Measurements from ENCODE around the gene BUD13. TPM values are rescaled to one million over a fixed set of nuclear protein-coding genes. Genes with fewer than 3 reads are reported as not detected.
"Not testable (repeated sequence)": the region's sequence is repeated elsewhere in the genome, so short reads cannot be mapped to it uniquely, and the experiment has no call there.

Gene BUD13, protein sequence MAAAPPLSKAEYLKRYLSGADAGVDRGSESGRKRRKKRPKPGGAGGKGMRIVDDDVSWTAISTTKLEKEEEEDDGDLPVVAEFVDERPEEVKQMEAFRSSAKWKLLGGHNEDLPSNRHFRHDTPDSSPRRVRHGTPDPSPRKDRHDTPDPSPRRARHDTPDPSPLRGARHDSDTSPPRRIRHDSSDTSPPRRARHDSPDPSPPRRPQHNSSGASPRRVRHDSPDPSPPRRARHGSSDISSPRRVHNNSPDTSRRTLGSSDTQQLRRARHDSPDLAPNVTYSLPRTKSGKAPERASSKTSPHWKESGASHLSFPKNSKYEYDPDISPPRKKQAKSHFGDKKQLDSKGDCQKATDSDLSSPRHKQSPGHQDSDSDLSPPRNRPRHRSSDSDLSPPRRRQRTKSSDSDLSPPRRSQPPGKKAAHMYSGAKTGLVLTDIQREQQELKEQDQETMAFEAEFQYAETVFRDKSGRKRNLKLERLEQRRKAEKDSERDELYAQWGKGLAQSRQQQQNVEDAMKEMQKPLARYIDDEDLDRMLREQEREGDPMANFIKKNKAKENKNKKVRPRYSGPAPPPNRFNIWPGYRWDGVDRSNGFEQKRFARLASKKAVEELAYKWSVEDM
- 1 to 10 TPM; 8.1 to 8.2 TPM for total RNA-seq
- long read RNA-seq, transcript BUD13-201 (10 exons, 2,196 nt), result major isoform, 6 of 10 reads
- long read RNA-seq, partial matches to known transcripts, result 3 of 10 reads
- long read RNA-seq, other reads (novel, unspliced or antisense), result 1 of 10 reads

DNA sequence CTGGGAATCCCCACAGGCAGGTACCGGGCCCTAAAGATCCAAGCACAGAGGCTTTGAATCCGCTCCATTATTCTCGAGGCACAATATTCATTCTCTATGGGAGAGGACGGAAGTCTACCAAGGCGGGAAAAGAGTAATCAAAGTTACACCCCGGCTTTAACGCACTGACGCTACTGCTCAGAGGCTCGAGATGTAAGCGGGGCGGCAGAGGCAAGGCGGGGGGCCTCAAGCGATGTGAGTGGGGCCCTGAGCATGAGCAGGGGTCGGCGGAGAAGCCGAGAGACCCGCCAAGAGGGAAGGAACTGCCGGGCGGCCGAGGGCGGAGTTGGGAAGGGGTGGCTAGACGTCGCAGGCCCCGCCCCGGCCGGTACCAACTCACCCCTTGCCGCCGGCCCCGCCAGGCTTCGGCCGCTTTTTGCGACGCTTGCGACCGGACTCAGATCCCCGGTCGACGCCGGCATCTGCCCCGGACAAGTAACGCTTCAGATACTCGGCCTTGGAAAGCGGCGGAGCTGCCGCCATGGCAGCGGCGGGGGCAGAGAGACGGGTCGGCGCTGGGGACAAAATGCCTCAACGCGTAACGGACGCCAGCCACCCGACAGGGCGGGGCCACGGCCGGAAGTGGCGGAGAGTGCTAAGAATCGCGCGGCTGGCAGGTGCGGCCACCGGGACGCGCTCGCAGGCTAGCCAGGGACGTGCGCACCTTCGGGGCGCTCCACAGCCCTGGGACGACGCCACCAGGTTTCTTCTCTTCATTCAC, at the start of gene BUD13:
Gene BUD13 (minus strand): TSS at position 545 of the 760 bp plus-strand sequence. CDS start 23 bp downstream, at position 522.
- intact Hi-C loops (cut with DNase I), result no loop called here
- peak; percentile 92 for DNase-seq
- ATAC-seq, result peak; percentile 95 to 96

DNA sequence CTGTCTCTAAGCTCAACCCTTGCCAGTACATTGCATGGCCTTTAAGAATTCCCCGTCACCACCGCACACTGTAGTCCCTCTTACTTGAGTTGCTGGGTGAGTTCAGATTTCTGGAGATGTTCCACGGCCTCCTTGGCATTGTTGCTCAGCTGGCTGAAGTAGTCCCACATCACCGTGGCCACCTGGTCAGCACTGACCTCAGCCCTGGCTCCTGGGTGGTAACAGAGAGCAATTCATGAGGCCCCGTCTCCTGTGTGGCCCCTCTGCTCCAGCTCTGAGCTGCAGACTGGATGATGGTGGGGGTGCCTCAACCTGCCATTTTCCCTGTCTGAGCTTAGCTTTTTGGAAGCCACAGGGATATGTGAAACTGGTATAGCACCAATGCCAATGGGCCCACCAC, 49.8 kb upstream of the BUD13 start:
- no peak for DNase-seq
- peak in 1 of 2 donors; percentile 12 for ATAC-seq
- intact Hi-C loops (cut with DNase I), result no loop called here

DNA sequence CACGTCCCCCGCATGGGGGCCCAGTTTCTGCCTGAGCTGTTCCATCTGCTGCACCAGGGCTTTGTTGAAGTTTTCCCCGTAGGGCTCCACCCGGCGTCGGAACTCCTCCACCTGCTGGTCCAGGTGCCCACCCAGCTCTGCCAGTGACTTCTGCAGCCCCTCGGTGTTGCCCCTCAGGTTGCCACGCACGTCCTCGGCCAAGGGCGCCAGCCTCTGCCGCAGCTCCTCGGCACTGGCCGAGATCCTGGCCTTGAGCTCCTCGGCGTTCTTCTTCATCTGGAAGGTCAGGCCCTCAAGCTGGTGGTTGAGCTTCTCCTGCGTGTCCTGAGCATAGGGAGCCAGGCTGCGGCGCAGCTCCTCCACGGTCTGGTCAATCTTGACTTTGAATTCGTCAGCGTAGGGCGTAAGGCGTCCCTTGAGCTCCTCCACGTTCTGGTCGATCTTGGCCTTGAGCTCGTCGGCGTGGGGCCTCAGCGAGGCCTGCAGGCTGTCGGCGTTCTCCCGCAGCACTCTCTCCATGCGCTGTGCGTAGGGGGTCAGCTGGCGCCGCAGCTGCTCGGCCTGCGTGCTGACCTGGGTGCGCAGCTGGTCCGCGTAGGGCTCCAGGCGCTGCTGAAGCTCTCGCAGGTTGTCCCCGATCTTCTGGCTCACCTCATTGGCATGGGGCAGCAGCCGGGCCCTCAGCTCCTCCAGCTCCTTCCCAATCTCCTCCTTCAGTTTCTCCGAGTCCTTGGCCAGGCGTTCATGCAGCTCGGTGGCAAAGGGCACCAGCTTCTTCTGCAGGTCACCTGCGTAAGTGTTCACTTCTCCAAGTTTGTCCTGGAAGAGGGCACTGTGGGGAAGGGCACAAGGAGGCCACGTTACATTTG, 48.5 kb upstream of the BUD13 start:
- ATAC-seq, result no peak
- DNase-seq, result no peak
- intact Hi-C loops (cut with DNase I), result no loop called here

DNA sequence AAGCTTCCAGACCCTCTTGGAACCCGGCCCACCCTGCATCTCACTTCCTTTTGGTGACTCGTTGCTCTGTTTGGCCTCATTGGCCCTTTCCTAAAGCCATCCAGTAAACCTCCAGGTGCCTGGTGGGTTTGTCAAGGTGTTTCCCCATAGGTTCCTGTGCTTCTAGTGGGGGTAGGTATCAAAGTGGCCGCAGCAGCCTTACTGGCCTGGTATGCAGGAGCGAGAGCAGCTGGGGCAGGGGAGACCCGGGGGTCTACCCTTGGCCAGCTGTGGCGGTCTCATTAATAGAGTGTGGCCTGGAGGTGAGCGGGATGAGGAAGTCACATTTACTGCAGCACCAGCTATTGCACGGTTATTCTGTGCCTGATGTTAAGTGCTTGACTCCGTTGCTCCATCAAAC, 46.3 kb upstream of the BUD13 start:
- intact Hi-C loops (cut with DNase I), result no loop called here
- ATAC-seq, result no peak
- DNase-seq, result no peak

DNA sequence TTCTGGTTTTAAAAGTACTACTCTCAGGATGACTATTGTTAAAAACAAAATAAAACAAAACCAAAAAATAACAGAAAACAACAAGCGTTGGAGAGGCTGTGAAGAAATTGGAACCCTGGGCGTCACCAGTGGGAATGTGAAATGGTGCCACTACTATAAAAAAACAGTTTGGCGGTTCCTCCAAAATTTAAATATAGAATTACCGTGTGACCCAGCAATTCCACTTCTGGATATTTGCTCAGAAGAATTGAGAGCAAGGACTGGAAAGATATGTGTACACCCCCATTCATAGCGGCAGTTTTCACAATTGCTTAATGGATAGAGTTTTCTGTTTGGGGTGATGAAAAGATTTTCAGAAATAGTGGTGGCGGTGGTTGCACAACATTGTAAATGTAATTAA, 41.7 kb upstream of the BUD13 start:
- intact Hi-C loops (cut with DNase I), result no loop called here
- DNase-seq (no peak), ATAC-seq (no peak)

DNA sequence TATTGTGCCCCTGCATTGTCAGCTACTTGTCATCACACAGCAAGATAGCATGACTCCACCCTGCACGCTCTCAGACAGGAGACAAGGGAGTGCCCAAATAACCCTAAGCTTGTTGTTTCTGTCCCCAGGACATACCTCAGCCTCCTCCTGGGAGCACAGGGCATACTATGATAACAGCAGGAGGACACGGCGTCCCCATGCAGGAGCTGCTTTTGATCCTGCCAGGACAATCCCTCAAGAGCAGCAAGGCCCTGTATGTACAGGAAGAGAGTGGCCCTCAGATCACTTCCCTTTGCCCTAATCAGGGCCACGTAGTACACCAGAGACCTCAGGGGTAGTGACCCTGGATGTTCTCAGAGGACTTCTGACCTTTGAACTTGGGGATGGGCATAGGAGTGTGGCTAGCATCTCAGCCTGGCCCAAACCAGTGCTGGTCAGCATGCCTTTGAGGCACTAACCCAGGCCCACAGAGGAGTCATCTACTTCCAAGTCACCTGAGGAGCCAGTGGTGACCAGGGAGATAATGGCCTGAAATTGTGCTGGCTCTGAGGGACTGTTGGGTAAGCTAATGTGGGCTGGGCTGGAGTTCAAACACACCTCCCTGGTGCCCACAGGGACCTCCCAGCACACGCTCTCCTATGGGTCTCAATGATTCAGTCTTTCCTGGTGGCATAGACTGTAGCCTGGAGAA, 41.1 kb upstream of the BUD13 start:
- intact Hi-C loops (cut with DNase I), result no loop called here
- no peak for DNase-seq
- ATAC-seq, result peak in 1 of 2 donors; percentile 38

DNA sequence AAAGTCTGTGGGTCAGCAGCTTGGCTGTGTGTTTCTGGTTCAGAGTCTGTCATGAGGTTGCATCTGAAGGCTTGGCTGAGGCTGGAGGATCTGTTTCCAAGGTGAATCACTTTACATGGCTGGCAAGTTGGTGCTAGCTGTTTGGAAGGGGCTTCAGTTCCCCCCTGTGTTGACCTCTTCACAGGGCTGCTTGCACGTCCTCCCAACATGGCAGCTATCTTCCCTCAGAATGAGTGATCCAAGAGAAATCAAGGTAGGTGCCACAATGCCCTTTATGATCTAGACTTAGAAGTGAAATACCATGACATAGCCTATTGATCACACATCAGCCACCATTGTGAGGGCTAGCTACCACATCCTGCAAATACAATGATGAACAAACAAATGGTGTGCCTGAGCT, 40.4 kb upstream of the BUD13 start:
- ATAC-seq (no peak), DNase-seq (no peak)
- intact Hi-C loops (cut with DNase I), result no loop called here

DNA sequence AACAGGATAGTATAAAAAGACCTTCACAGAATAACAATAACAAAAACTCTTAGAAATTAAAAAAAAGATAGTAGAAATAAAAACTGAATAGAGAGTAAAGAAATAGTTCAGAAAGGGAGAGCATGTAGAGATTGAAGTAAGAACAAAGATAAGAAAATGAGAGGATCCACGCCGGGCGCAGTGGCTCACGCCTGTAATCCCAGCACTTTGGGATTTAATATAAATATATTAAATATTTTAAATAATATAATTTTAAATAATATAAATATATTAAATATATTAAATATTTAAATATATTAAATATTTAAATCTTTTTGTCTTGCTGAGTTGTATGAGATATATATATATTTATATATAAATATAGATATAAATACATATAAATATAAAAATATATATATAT, 39.3 kb upstream of the BUD13 start:
- intact Hi-C loops (cut with DNase I), result no loop called here
- ATAC-seq (no peak), DNase-seq (no peak)

DNA sequence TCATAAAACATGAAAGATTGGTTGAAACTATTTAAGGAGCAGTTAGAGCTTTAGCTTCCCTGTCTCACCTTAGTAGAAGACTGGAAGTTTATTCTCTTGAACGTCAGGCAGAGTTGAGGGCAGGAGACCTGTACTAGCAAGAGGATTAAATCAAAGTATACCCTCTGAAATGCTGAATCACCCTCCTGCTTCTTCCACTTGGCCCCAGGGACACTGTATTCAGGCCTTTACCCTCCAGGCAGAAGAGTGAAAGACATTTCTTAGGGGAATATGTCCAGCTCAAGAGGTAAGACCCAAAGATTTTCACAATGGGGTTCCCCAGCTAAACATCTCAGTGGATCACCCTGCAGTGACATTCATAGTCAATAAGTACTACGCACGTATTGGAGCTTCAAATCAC, 38.4 kb upstream of the BUD13 start:
- DNase-seq (no peak), ATAC-seq (no peak)
- intact Hi-C loops (cut with DNase I), result no loop called here

DNA sequence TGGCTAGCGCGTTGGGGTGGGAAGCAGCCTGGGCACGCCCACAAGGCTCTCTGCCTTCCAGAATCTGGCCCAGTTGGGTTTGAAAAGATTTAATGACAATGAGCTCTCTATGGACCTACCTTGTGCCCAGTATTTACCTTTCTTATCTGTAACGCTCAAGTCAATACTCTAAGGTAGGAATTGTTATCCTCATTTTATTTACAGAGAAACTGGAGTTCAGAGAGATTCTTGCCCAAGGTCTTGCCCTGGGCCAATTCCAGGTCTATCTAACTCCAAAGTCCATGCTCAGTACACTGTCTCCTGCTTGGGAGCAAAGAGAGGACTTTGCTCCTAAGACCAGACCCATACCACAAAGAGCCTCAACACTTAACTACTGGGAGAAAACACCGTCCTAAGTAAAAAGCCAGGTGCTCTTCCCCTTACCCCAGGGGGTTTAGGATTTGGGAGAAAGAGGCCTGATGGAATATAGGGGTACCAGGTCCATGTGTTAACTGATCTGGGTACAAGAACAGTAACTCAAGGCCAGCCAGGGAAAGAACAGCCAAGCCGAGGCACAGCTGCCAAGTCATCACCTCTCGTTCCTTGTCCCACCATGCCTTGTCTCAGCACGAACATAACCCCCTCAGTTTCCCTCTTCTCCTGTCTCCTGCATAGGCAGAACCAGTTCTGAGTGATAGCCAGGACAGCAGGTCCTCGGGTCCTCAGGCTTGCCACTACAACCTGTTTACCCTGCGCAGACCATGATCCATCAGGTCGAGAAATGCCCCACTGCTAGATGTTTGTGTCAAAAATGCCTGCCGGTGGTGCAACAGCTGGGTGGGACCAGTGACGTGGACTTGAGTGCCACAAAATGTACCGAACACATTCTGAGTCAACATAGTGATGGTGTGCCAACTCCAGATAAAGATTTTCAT, 35.7 kb upstream of the BUD13 start:
- intact Hi-C loops (cut with DNase I), result no loop called here
- DNase-seq (no peak), ATAC-seq (no peak)

DNA sequence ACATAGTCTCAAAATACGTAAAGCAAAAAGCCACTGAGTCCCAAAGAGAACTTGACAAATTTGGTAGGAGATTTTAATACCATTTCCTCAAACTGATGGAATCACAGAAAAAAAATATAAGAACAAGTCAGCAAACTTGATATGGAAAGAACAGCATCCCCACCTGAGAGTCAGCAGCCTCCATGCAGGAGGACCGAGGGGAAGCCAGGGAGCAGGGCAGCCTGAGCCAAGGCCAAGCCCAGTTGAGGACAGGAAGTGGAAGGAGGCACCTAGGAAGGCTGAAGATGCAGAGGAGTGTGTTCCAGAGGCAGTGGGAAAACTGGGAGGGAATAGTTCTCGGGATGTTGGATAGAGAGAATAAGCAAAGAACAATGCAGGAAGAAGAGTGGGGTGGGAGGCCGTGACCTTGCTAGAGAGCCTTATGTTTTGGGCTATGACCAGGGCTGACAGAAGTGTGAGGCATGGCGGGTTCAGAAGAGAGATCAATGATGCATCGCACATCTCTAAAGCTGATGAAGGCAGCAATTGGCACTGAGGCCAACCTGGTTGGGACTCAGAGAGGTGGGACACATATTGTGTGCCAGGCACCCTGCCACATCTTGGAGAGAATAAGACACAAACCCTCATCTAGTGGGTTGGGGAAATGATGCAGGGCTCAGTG, 34.9 kb upstream of the BUD13 start:
- intact Hi-C loops (cut with DNase I), result no loop called here
- no peak for DNase-seq
- no peak for ATAC-seq

DNA sequence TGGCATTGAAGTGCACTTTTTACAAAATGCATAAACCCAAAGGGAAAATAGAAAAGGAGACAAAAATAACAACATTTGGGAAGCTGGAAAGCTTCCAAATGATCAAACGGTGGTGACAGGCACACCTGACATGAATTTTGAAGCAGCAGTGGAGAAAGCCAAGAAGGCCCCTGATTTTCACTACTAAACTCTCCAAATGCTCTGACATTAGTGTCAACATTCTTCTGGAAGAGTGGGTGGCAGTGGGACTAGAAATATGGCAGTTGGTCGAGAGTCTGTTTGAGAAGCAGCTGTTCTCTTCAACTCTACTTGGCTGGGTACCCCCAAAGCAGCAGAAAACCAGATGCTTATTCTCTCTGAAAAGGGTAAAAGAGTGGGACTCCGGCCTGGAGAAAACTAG, 31.2 kb upstream of the BUD13 start:
- intact Hi-C loops (cut with DNase I), result no loop called here
- no peak for DNase-seq
- ATAC-seq, result no peak

DNA sequence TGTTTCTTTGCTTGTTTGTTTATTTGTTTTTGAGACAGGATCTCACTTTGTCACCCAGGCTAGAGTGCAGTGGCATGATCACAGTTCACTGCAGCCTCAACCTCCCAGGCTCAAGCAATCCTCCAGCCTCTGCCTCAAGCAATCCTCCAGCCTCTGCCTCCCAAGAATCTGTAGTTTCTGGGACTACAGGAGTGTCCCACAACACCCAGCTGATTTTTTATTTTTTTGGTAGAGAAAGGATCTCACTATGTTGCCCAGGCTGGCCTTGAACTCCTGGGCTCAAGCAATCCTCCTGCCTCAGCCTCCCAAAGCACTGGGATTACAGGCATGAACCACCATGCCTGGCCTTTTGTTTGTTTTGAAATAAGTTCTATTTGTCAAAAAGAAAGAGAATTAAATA, 28.9 kb upstream of the BUD13 start:
- ATAC-seq; DNase-seq; intact Hi-C loops (cut with DNase I): not testable (repeated sequence)

DNA sequence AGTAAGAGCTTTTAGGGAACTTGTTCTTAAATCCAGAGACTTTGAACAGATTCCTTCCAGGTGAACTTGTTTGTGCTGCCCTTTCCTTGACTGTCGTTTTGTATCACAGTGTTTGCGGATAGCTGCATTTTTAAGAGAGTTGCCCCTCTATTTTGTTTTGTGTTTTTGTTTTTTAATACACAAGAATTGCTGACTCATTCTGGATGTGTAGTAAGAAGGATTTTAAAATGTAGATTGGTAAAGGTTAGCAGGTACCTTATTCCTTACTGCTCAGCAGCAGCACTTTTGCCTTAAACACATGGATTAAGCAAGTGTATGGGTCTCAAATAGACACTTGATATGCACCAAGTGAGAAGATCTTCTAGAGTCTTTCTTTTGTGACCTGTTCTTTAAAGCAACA, 27.8 kb upstream of the BUD13 start:
- ATAC-seq (no peak), DNase-seq (no peak)
- intact Hi-C loops (cut with DNase I), result no loop called here

DNA sequence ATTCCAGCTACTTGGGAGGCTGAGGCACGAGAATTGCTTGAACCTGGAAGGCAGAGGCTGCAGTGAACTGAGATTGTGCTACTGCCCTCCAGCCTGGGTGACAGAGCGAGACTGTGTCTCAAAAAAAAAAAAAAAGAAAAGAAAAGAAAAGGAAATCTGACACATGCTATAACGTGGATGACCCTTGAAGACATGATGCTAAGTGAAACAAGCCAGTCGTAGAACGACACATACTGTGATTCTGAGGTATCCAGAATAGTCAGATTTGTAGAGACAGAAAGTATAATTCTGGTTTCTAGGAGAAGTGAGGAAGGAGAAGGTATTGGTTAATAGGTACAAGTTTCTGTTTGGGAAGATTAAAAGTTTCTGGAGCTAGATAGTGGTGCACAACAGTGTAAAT, 25.6 kb upstream of the BUD13 start:
- intact Hi-C loops (cut with DNase I), result no loop called here

DNA sequence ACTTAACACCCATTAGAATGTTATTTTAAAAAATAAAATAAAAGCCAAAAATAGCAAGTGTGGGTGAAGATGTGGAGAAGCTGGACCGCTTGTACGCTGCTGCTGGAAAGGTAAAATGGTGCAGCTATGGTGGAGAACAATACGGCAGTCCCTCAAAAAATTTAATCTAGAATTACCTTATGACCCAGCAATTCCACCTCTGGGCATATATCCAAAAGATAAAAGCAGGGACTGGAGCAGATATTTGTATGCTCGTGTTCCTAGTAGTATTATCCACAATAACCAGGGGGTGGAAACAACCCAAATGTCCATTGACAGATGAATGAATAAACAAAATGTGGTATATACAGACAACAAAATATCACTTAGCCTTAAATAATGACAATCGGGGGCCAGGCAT, 25.0 kb upstream of the BUD13 start:
- no peak for ATAC-seq
- intact Hi-C loops (cut with DNase I), result no loop called here
- no peak for DNase-seq

More for the DNA sequence above, 25.6 kb upstream of the BUD13 start:
- no peak for DNase-seq
- no peak for ATAC-seq

DNA sequence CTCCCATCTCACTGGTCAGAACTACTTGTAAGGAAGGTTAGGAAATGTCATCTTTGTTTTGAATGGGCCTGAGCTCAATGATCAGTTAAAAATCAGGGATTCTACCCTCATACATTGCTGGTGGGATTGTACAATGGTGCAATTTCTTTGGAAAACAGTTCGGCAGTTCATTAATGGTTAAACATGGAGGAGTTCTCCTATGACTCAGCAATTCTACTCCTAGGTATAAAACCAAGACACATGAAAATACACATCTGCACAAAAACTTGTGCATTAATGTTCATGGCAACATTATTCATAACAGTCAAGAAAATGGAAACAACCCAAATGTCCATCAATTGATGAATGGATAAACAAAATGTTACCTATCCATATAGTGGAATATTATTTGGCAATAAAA, 23.8 kb upstream of the BUD13 start:
- ATAC-seq (no peak), DNase-seq (no peak)
- intact Hi-C loops (cut with DNase I), result no loop called here
